Endothelial cell of umbilical vein (primary cell): ENCODE measurements around the gene TTYH2. TPM values are rescaled to one million over a fixed set of nuclear protein-coding genes. Genes with fewer than 3 reads are reported as not detected.
"Not testable (repeated sequence)": the region's sequence is repeated elsewhere in the genome, so short reads cannot be mapped to it uniquely, and the experiment has no call there.

ENCODE experiments used
- BruUV-seq: library from RNA; stranded (reverse); fragments of 400-500 nt; replicated peaks from 2 replicates; lab custom pipeline; 2021; lab: Mats Ljungman, UMichigan
- CTCF ChIA-PET: fragments of 300-600, 350-600 bp; sonication (Branson Sonifier 250); formaldehyde crosslinking; loops from one replicate; lab custom pipeline; 2021; ENCODE audit warnings: antibody characterized with exemption, inconsistent platforms; lab: Charles Lee
- POLR2A ChIA-PET: fragments of 300-600, 350-600 bp; sonication (Branson Sonifier 250); formaldehyde crosslinking; loops from one replicate; lab custom pipeline; 2021; ENCODE audit warnings: antibody characterized with exemption, inconsistent platforms; lab: Charles Lee
- DNase-seq: peaks from one replicate; pipeline ENCODE4 v3.0.0-alpha.2; 2011; ENCODE audit warnings: low read depth, low spot score
- FAIRE-seq: peaks from 2 replicates; lab custom pipeline; 2011; peaks lifted over from hg19 to GRCh38; lab: Jason Lieb, UNC
- H2AFZ ChIP-seq: 2 replicates; pipeline ENCODE4 v1.6.0; 2012; ENCODE audit warnings: low read depth, low read length, control low read depth, inconsistent platforms
- H3K27ac ChIP-seq: 2 replicates; pipeline ENCODE4 v1.5.1; 2011; ENCODE audit warnings: low read depth, mild to moderate bottlenecking, control low read depth, low read length, moderate library complexity; ENCODE audit not compliant: insufficient read depth
- H3K27me3 ChIP-seq, 2 experiments: 2 replicates each; pipeline versions ENCODE4 v1.6.0 to v1.6.1; 2011; ENCODE audit warnings: low read length in 2 of 2, mixed read lengths in 1 of 2; ENCODE audit not compliant: control insufficient read depth in 2 of 2, insufficient read depth in 2 of 2
- H3K36me3 ChIP-seq, 2 experiments: 2 replicates in 1 of 2; 3 replicates in 1 of 2; pipeline ENCODE4 v1.5.1; 2011; ENCODE audit warnings: low read length in 2 of 2, mild to moderate bottlenecking in 1 of 2, moderate library complexity in 1 of 2; ENCODE audit not compliant: control insufficient read depth in 2 of 2, insufficient read depth in 2 of 2; ENCODE audit errors: extremely low read depth in 1 of 2
- H3K4me1 ChIP-seq: 3 replicates; pipeline ENCODE4 v1.5.1; 2011; ENCODE audit warnings: mild to moderate bottlenecking, low read length; ENCODE audit not compliant: control insufficient read depth, insufficient read depth; ENCODE audit errors: extremely low read depth
- H3K4me2 ChIP-seq: 2 replicates; pipeline ENCODE4 v1.6.1; 2011; ENCODE audit warnings: low read length, control low read depth, mixed read lengths; ENCODE audit not compliant: insufficient read depth
- H3K4me3 ChIP-seq, 3 experiments: fragments of 200-600 bp in 1 of 3; sonication (generic), shearing (Covaris generic) in 1 of 3; replicated peaks in 1 of 3; 2 replicates each; pipeline ENCODE4 v1.5.1; 2011 to 2016; ENCODE audit warnings: control low read depth in 3 of 3, low read length in 3 of 3, mild to moderate bottlenecking in 2 of 3, inconsistent platforms in 1 of 3, low read depth in 1 of 3, moderate library complexity in 1 of 3; ENCODE audit not compliant: insufficient read depth in 1 of 3
- H3K79me2 ChIP-seq: 2 replicates; pipeline ENCODE4 v1.6.0; 2012; ENCODE audit warnings: low read length, inconsistent platforms; ENCODE audit not compliant: control insufficient read depth, insufficient read depth
- H3K9ac ChIP-seq: replicated peaks from 2 replicates; pipeline ENCODE3; 2011; ENCODE audit warnings: low read length, control low read depth; ENCODE audit not compliant: insufficient read depth; ENCODE audit errors: extremely low read depth
- H3K9me1 ChIP-seq: replicated peaks from 3 replicates; pipeline ENCODE4 v1.6.0; 2011; ENCODE audit warnings: mild to moderate bottlenecking, low read length; ENCODE audit not compliant: control insufficient read depth, insufficient read depth; ENCODE audit errors: extremely low read depth
- H3K9me3 ChIP-seq: replicated peaks from 2 replicates; pipeline ENCODE4 v1.5.1; 2012; ENCODE audit warnings: low read length, inconsistent platforms; ENCODE audit not compliant: control insufficient read depth, insufficient read depth
- H4K20me1 ChIP-seq: replicated peaks from 2 replicates; pipeline ENCODE3; 2011; ENCODE audit warnings: mild to moderate bottlenecking, low read length; ENCODE audit not compliant: control insufficient read depth, insufficient read depth; ENCODE audit errors: extremely low read depth
- CTCF ChIP-seq, 2 donors: IDR thresholded peaks; 1 replicate in 1 of 2; 2 replicates in 1 of 2; pipeline ENCODE4 v1.5.1; 2011; ENCODE audit warnings: low read length in 2 of 2, mild to moderate bottlenecking in 2 of 2, moderate library complexity in 2 of 2, control low read depth in 1 of 2, inconsistent platforms in 1 of 2, low read depth in 1 of 2; ENCODE audit not compliant: insufficient read depth in 1 of 2; ENCODE audit errors: extremely low read depth in 1 of 2
- EZH2 ChIP-seq: IDR thresholded peaks from 2 replicates; pipeline ENCODE4 v1.6.1; 2012; ENCODE audit warnings: borderline replicate concordance, low read depth, mild to moderate bottlenecking, moderate library complexity, low read length, inconsistent platforms; ENCODE audit not compliant: severe bottlenecking
- FOS ChIP-seq: IDR thresholded peaks from 2 replicates; pipeline ENCODE4 v1.6.1; 2011; ENCODE audit warnings: mild to moderate bottlenecking, low read length, moderate library complexity, borderline replicate concordance; ENCODE audit not compliant: insufficient read depth
- GATA2 ChIP-seq: IDR thresholded peaks from 2 replicates; pipeline ENCODE4 v1.7.0; 2011; ENCODE audit warnings: low read depth, mild to moderate bottlenecking, moderate library complexity, mixed read lengths, low read length; ENCODE audit not compliant: insufficient read length, insufficient read depth
- JUN ChIP-seq: IDR thresholded peaks from 2 replicates; pipeline ENCODE4 v1.6.1; 2011; ENCODE audit warnings: borderline replicate concordance, low read depth; ENCODE audit not compliant: insufficient read length, insufficient read depth
- MAX ChIP-seq: IDR thresholded peaks from 2 replicates; pipeline ENCODE4 v1.6.1; 2011; ENCODE audit not compliant: insufficient read depth, insufficient read length
- MYC ChIP-seq: IDR thresholded peaks from one replicate; pipeline ENCODE4 v1.6.1; 2011; ENCODE audit warnings: mild to moderate bottlenecking, low read depth, low read length
- POLR2A ChIP-seq: IDR thresholded peaks from 2 replicates; pipeline ENCODE4 v1.6.1; 2012; ENCODE audit warnings: low read depth, mild to moderate bottlenecking, control low read depth, low read length
- POLR2AphosphoS5 ChIP-seq: IDR thresholded peaks from 2 replicates; pipeline ENCODE4 v1.6.1; 2012; ENCODE audit warnings: low read depth, mild to moderate bottlenecking, control low read depth, low read length, moderate library complexity; ENCODE audit not compliant: insufficient read depth
- dilution Hi-C: fragments of 300-500 bp; cut with MboI; formaldehyde crosslinking; loops from one replicate; pipeline ENCODE4 v1.15.0; 2019; ENCODE audit warnings: low sequenced_read_pairs; ENCODE audit not compliant: extremely low pct_ligation_motif_present
- intact Hi-C: fragments of 100-400 bp; cut with micrococcal nuclease; formaldehyde crosslinking; loops from one replicate; pipeline ENCODE4 v1.10.0; 2022
- polyA plus RNA-seq, 4 experiments: library from polyadenylated mRNA; depleted of rRNA in 3 of 4; stranded (reverse) in 3 of 4; unstranded in 1 of 4; fragments of >200 nt; gene quantifications; 2 replicates each; pipeline versions ENCODE4 v1.2.1 to v1.2.3, GENCODE V29; 2011 to 2012; ENCODE audit warnings: missing spikeins in 1 of 4
- total RNA-seq: library from RNA; stranded (reverse); gene quantifications from 2 replicates; pipeline ENCODE4 v1.2.3, GENCODE V29; 2021

The TTYH2 gene
- total and polyA plus RNA-seq, 2 donors (not counting 3 experiments of a cell fraction or from before 2014, with no cell fraction given), result 0.75 to 2.0 TPM

- H3K9me1 ChIP-seq, result no peaks in the 10 kb centered on the region
- TF ChIP-seq FOS (no peak), MYC (no peak), EZH2 (no peak), JUN (no peak), MAX (no peak), POLR2A (no peak), POLR2AphosphoS5 (no peak)
- no peak overlapping the region for H3K9ac ChIP-seq
- no peaks in the 10 kb centered on the region for H3K27me3 ChIP-seq
- no peak overlapping the region for H2AFZ ChIP-seq
- no peaks in the 10 kb centered on the region for H3K4me1 ChIP-seq
- no peak for DNase-seq
- no TSS peak for BruUV-seq
- dilution Hi-C loops (no loop called here), intact Hi-C loops (no loop called here)
- no peaks in the 10 kb centered on the region for H3K36me3 ChIP-seq
- H3K79me2 ChIP-seq, result no peaks in the 10 kb centered on the region
- no peaks in the 10 kb centered on the region for H4K20me1 ChIP-seq
- no peak overlapping the region for H3K4me3 ChIP-seq
- no peak overlapping the region for H3K27ac ChIP-seq
- FAIRE-seq, result no peak
- no peak overlapping the region for H3K4me2 ChIP-seq
- ChIA-PET POLR2A (no interaction called here), CTCF (interaction anchor here (2.1 kb wide), 1 partner anchor 13 kb away, joined by 11 read pairs; no protein-coding TSS in a partner anchor)
- H3K9me3 ChIP-seq, result no peaks in the 10 kb centered on the region
Observed at GRCh38 chr17:74186498-74186897, 26.9 kb upstream of the TTYH2 start.

- Histone ChIP-seq H3K36me3 (no peaks in the 10 kb centered on the region), H3K79me2 (no peaks in the 10 kb centered on the region), H3K9me1 (no peaks in the 10 kb centered on the region), H3K9me3 (no peaks in the 10 kb centered on the region), H3K27me3 (no peaks in the 10 kb centered on the region), H3K4me2 (no peak overlapping the region), H2AFZ (no peak overlapping the region), H4K20me1 (no peaks in the 10 kb centered on the region), H3K4me3 (no peak overlapping the region), H3K27ac (no peak overlapping the region), H3K9ac (no peak overlapping the region), H3K4me1 (no peaks in the 10 kb centered on the region)
- intact Hi-C loops, result no loop called here
- POLR2A ChIA-PET, result no interaction called here
- no TSS peak for BruUV-seq
- CTCF ChIA-PET, result interaction anchor here (2.1 kb wide), 1 partner anchor 12 kb away, joined by 11 read pairs; no protein-coding TSS in a partner anchor
- no peak for TF ChIP-seq CTCF (IDR thresholded peaks at IDR 0.05; ENCODE audit: extremely low read depth in 1 of 2, insufficient read depth in 1 of 2, low read depth in 1 of 2, low read length in 2 of 2)
- TF ChIP-seq POLR2AphosphoS5, result no peak
- TF ChIP-seq EZH2, result no peak
- no peak for TF ChIP-seq GATA2
- no peak for TF ChIP-seq MYC
- TF ChIP-seq FOS, result no peak
- no peak for TF ChIP-seq JUN
- no peak for TF ChIP-seq MAX
- TF ChIP-seq POLR2A, result no peak
- DNase-seq (no peak), FAIRE-seq (no peak)
- dilution Hi-C loops, result no loop called here
Observed at GRCh38 chr17:74187761-74188160, 25.6 kb upstream of the TTYH2 start.

GRCh38 chr17:74188687-74189086, 24.7 kb upstream of the TTYH2 start:
- H3K79me2 ChIP-seq, H3K4me1 ChIP-seq, BruUV-seq, H3K9me3 ChIP-seq, H3K9ac ChIP-seq, H3K27me3 ChIP-seq, intact Hi-C loops, DNase-seq, H3K9me1 ChIP-seq, H3K36me3 ChIP-seq, H3K4me3 ChIP-seq, dilution Hi-C loops, H3K4me2 ChIP-seq, FAIRE-seq, POLR2A ChIA-PET, H4K20me1 ChIP-seq, H2AFZ ChIP-seq, H3K27ac ChIP-seq: not testable (repeated sequence)
- CTCF ChIA-PET, result interaction anchor here (1.4 to 2.1 kb wide), 2 partner anchors 11 to 15 kb away, joined by 5 to 11 read pairs; partner anchors contain the start of gene RPL38
